H1 (cell line): ENCODE data around the gene ZFR. TPM values are rescaled to one million over a fixed set of nuclear protein-coding genes. Genes with fewer than 3 reads are reported as not detected.

Source experiments
- CTCF ChIA-PET: fragments of 300-600 bp; sonication (Branson Sonifier 250); formaldehyde crosslinking; loops from one replicate; lab custom pipeline; 2021; ENCODE audit not compliant: partially characterized antibody; lab: Charles Lee
- POLR2A ChIA-PET: fragments of 300-600 bp; sonication (Branson Sonifier 250); formaldehyde crosslinking; loops from one replicate; lab custom pipeline; 2021; ENCODE audit warnings: inconsistent platforms; ENCODE audit not compliant: partially characterized antibody; lab: Charles Lee
- DNase-seq, 2 experiments: peaks; one replicate each; pipeline versions ENCODE4 v3.0.0 to v3.0.0-alpha.2; 2010 to 2022; ENCODE audit warnings: low spot score in 2 of 2, low read depth in 1 of 2, mixed read lengths in 1 of 2
- FAIRE-seq: peaks from 2 replicates; lab custom pipeline; 2011; peaks lifted over from hg19 to GRCh38; lab: Jason Lieb, UNC
- H2AFZ ChIP-seq: 2 replicates; pipeline ENCODE4 v1.8.1; 2012; ENCODE audit warnings: low read length, inconsistent platforms
- H2AK5ac ChIP-seq: 2 replicates; pipeline ENCODE4 v1.6.1; 2013; ENCODE audit warnings: low read depth, low read length
- H2BK120ac ChIP-seq: replicated peaks from 2 replicates; pipeline ENCODE3; 2013; ENCODE audit warnings: low read depth, low read length, inconsistent platforms
- H2BK12ac ChIP-seq: 2 replicates; pipeline ENCODE4 v1.6.1; 2013; ENCODE audit warnings: low read depth, low read length
- H2BK15ac ChIP-seq: 2 replicates; pipeline ENCODE4 v1.6.1; 2013; ENCODE audit warnings: low read length
- H2BK20ac ChIP-seq: 2 replicates; pipeline ENCODE4 v1.6.1; 2013; ENCODE audit warnings: low read length
- H2BK5ac ChIP-seq: 2 replicates; pipeline ENCODE4 v1.6.1; 2013; ENCODE audit warnings: low read depth, low read length
- H3K14ac ChIP-seq: 2 replicates; pipeline ENCODE4 v1.6.1; 2013; ENCODE audit warnings: inconsistent platforms; ENCODE audit not compliant: insufficient read length
- H3K18ac ChIP-seq: 2 replicates; pipeline ENCODE4 v1.6.1; 2013; ENCODE audit warnings: low read length; ENCODE audit errors: extremely low read depth
- H3K23ac ChIP-seq: 2 replicates; pipeline ENCODE4 v1.6.1; 2013; ENCODE audit warnings: inconsistent platforms; ENCODE audit not compliant: insufficient read length
- H3K23me2 ChIP-seq: 2 replicates; pipeline ENCODE4 v1.6.1; 2013; ENCODE audit warnings: low read depth, low read length
- H3K27ac ChIP-seq: 2 replicates; pipeline ENCODE4 v1.6.1; 2011; ENCODE audit warnings: low read depth, low read length, inconsistent platforms
- H3K27me3 ChIP-seq, 4 experiments: replicated peaks in 1 of 4; 1 replicate in 1 of 4; 2 replicates in 3 of 4; pipeline versions ENCODE4 v1.6.1 to v1.8.1; 2011 to 2013; ENCODE audit warnings: low read length in 3 of 4, mild to moderate bottlenecking in 3 of 4, inconsistent platforms in 2 of 4, mixed read lengths in 2 of 4, moderate library complexity in 1 of 4; ENCODE audit not compliant: control insufficient read depth in 3 of 4, insufficient read depth in 3 of 4; ENCODE audit errors: extremely low read depth in 1 of 4
- H3K36me3 ChIP-seq, 4 experiments: 2 replicates each; pipeline versions ENCODE4 v1.6.1 to v1.8.1; 2011 to 2013; ENCODE audit warnings: mild to moderate bottlenecking in 4 of 4, low read length in 3 of 4, moderate library complexity in 2 of 4, control low read depth in 1 of 4, inconsistent platforms in 1 of 4; ENCODE audit not compliant: insufficient read depth in 4 of 4, control insufficient read depth in 2 of 4
- H3K4ac ChIP-seq: replicated peaks from 2 replicates; pipeline ENCODE3; 2013; ENCODE audit warnings: low read length, low read depth, mixed read lengths, inconsistent platforms; ENCODE audit not compliant: insufficient read length
- H3K4me1 ChIP-seq, 4 experiments: replicated peaks in 1 of 4; 1 replicate in 1 of 4; 2 replicates in 3 of 4; pipeline versions ENCODE4 v1.6.1 to v1.8.1; 2011 to 2013; ENCODE audit warnings: low read length in 3 of 4, inconsistent platforms in 2 of 4, mixed read lengths in 1 of 4; ENCODE audit not compliant: insufficient read depth in 4 of 4, control insufficient read depth in 3 of 4
- H3K4me2 ChIP-seq, 2 experiments: 2 replicates each; pipeline versions ENCODE4 v1.6.1 to v1.8.1; 2011 to 2013; ENCODE audit warnings: low read depth in 2 of 2, low read length in 2 of 2, control low read depth in 1 of 2, inconsistent platforms in 1 of 2, mild to moderate bottlenecking in 1 of 2; ENCODE audit not compliant: insufficient read depth in 1 of 2
- H3K4me3 ChIP-seq, 4 experiments: fragments of 200-600, 300-600 bp in 1 of 4; sonication (generic), shearing (Covaris generic), sonication (Bioruptor Twin) in 1 of 4; 2 replicates each; pipeline versions ENCODE4 v1.5.1 to v1.8.1; 2011 to 2016; ENCODE audit warnings: low read length in 4 of 4, low read depth in 3 of 4, control low read depth in 2 of 4, inconsistent platforms in 2 of 4, mild to moderate bottlenecking in 2 of 4, mixed read lengths in 1 of 4, moderate library complexity in 1 of 4; ENCODE audit not compliant: insufficient read depth in 2 of 4; ENCODE audit errors: extremely low read depth in 1 of 4
- H3K56ac ChIP-seq: replicated peaks from 2 replicates; pipeline ENCODE3; 2013; ENCODE audit warnings: low read depth, mild to moderate bottlenecking, mixed read lengths, low read length, inconsistent platforms; ENCODE audit not compliant: insufficient read length
- H3K79me1 ChIP-seq: 2 replicates; pipeline ENCODE4 v1.6.1; 2013; ENCODE audit warnings: low read depth, low read length, control low read depth
- H3K79me2 ChIP-seq, 2 experiments: 2 replicates each; pipeline versions ENCODE4 v1.6.1 to v1.8.1; 2012 to 2013; ENCODE audit warnings: low read length in 2 of 2, mild to moderate bottlenecking in 2 of 2, inconsistent platforms in 1 of 2; ENCODE audit not compliant: insufficient read depth in 2 of 2, control insufficient read depth in 1 of 2
- H3K9ac ChIP-seq, 4 experiments: replicated peaks in 1 of 4; 1 replicate in 1 of 4; 2 replicates in 3 of 4; pipeline versions ENCODE4 v1.6.1 to v1.8.1; 2011 to 2013; ENCODE audit warnings: low read depth in 3 of 4, low read length in 3 of 4, control low read depth in 2 of 4, mild to moderate bottlenecking in 2 of 4, moderate library complexity in 2 of 4, inconsistent platforms in 1 of 4; ENCODE audit errors: extremely low read depth in 1 of 4
- H3K9me3 ChIP-seq, 2 experiments: 2 replicates each; pipeline versions ENCODE4 v1.6.1 to v1.8.1; 2012 to 2013; ENCODE audit warnings: mild to moderate bottlenecking in 2 of 2, moderate library complexity in 2 of 2, control low read depth in 1 of 2, inconsistent platforms in 1 of 2, low read depth in 1 of 2, low read length in 1 of 2, mixed read lengths in 1 of 2; ENCODE audit not compliant: insufficient read depth in 2 of 2
- H4K20me1 ChIP-seq, 2 experiments: replicated peaks in 1 of 2; 2 replicates each; pipeline versions ENCODE3 to v1.8.1; 2011 to 2013; ENCODE audit warnings: inconsistent platforms in 2 of 2, low read length in 2 of 2, mild to moderate bottlenecking in 1 of 2; ENCODE audit not compliant: insufficient read depth in 2 of 2, control insufficient read depth in 1 of 2
- H4K5ac ChIP-seq: 2 replicates; pipeline ENCODE4 v1.6.1; 2013; ENCODE audit warnings: low read length, low read depth, mixed read lengths, inconsistent platforms; ENCODE audit not compliant: insufficient read length
- H4K8ac ChIP-seq: 2 replicates; pipeline ENCODE4 v1.8.0; 2013; ENCODE audit warnings: mild to moderate bottlenecking, moderate library complexity, low read length, inconsistent platforms; ENCODE audit not compliant: insufficient read depth; ENCODE audit errors: extremely low read depth
- H4K91ac ChIP-seq: replicated peaks from 2 replicates; pipeline ENCODE3; 2013; ENCODE audit warnings: low read length, mixed read lengths, inconsistent platforms; ENCODE audit not compliant: insufficient read length
- ASH2L ChIP-seq: fragments of 200-600, 300-600 bp; sonication (generic); IDR thresholded peaks from one replicate; pipeline ENCODE4 v1.7.1; 2017; ENCODE audit warnings: low read length
- CHD1 ChIP-seq: IDR thresholded peaks from 2 replicates; pipeline ENCODE4 v1.6.1; 2012; ENCODE audit warnings: low read depth, low read length, improper control_type of control experiment
- JUND ChIP-seq: IDR thresholded peaks from 2 replicates; pipeline ENCODE4 v1.6.1; 2011; ENCODE audit warnings: mild to moderate bottlenecking, improper control_type of control experiment, low read length
- NANOG ChIP-seq: IDR thresholded peaks from 2 replicates; pipeline ENCODE4 v1.6.1; 2011; ENCODE audit warnings: low read length, low read depth, mild to moderate bottlenecking, inconsistent platforms; ENCODE audit not compliant: insufficient read depth, poor library complexity, severe bottlenecking
- NRF1 ChIP-seq: IDR thresholded peaks from 2 replicates; pipeline ENCODE4 v1.6.1; 2011; ENCODE audit warnings: mild to moderate bottlenecking, low read depth, low read length, improper control_type of control experiment
- POLR2A ChIP-seq, 2 experiments: IDR thresholded peaks; 1 replicate in 1 of 2; 2 replicates in 1 of 2; pipeline ENCODE4 v1.6.1; 2011; ENCODE audit warnings: low read depth in 2 of 2, low read length in 2 of 2, mild to moderate bottlenecking in 2 of 2; ENCODE audit errors: control extremely low read depth in 1 of 2
- POU5F1 ChIP-seq: IDR thresholded peaks from 2 replicates; pipeline ENCODE4 v1.6.1; 2011; ENCODE audit warnings: low read depth, mild to moderate bottlenecking, low read length, moderate library complexity
- RAD21 ChIP-seq, 2 experiments: IDR thresholded peaks in 1 of 2; conservative IDR thresholded peaks in 1 of 2; 2 replicates each; pipeline ENCODE4 v1.6.1; 2011; ENCODE audit warnings: low read depth in 2 of 2, low read length in 2 of 2, improper control_type of control experiment in 1 of 2, inconsistent platforms in 1 of 2, mild to moderate bottlenecking in 1 of 2, moderate library complexity in 1 of 2
- SIN3A ChIP-seq, 2 experiments: IDR thresholded peaks in 1 of 2; conservative IDR thresholded peaks in 1 of 2; 2 replicates each; pipeline ENCODE4 v1.6.1; 2011 to 2012; ENCODE audit warnings: low read length in 2 of 2, improper control_type of control experiment in 1 of 2, low read depth in 1 of 2, mild to moderate bottlenecking in 1 of 2
- SP1 ChIP-seq: IDR thresholded peaks from 2 replicates; pipeline ENCODE4 v1.6.1; 2011; ENCODE audit warnings: low read depth, low read length
- SUZ12 ChIP-seq: fragments of 200-600 bp; sonication (generic); IDR thresholded peaks from 2 replicates; pipeline ENCODE4 v1.6.1; 2012; ENCODE audit warnings: mild to moderate bottlenecking, inconsistent platforms, low read length, moderate library complexity, mixed read lengths
- WGBS, 2 experiments: shearing (Covaris generic) in 1 of 2; methylation state at CpG; one replicate each; pipeline versions ENCODE4 v1.1.6 to v1.1.7; 2013 to 2015; ENCODE audit warnings: low lambda C conversion rate in 2 of 2, mixed read lengths in 2 of 2, inconsistent platforms in 1 of 2, low coverage in 1 of 2, missing lambda C conversion rate in 1 of 2; ENCODE audit not compliant: insufficient replicate concordance in 2 of 2, insufficient coverage in 1 of 2, insufficient read length in 1 of 2; ENCODE audit errors: extremely low coverage in 1 of 2, missing lambda C conversion rate in 1 of 2; 5-methylcytosine and 5-hydroxymethylcytosine counted together
- polyA plus RNA-seq, 7 experiments: library from polyadenylated mRNA; depleted of rRNA in 3 of 7; stranded (reverse) in 5 of 7; unstranded in 2 of 7; fragments of >200 nt in 5 of 7; fragments of 200-250 nt in 2 of 7; gene quantifications; 1 replicate in 5 of 7; 2 replicates in 1 of 7; 4 replicates in 1 of 7; pipeline versions ENCODE4 v1.2.1 to v1.2.3, GENCODE V29; 2011 to 2013; ENCODE audit warnings: missing spikeins in 2 of 7, mixed read lengths in 2 of 7
- total RNA-seq: library from RNA; stranded (reverse); fragmentation: NEBNext Ultra II Directional; extraction: Animal tissue kit (Norgen Biotek cat#: 25700); gene quantifications from 2 replicates; pipeline ENCODE4 v1.2.1, GENCODE V29; 2021
- TF ChIP-seq, protein P1 (sequence below): IDR thresholded peaks from 2 replicates; pipeline ENCODE4 v1.6.1; 2012; ENCODE audit warnings: inconsistent platforms

The ZFR gene
- total and polyA plus RNA-seq, 2 of the 8 experiments (the other 6 are each of a cell fraction or from before 2014, with no cell fraction given) = 68.8 to 92.7 TPM

DNA sequence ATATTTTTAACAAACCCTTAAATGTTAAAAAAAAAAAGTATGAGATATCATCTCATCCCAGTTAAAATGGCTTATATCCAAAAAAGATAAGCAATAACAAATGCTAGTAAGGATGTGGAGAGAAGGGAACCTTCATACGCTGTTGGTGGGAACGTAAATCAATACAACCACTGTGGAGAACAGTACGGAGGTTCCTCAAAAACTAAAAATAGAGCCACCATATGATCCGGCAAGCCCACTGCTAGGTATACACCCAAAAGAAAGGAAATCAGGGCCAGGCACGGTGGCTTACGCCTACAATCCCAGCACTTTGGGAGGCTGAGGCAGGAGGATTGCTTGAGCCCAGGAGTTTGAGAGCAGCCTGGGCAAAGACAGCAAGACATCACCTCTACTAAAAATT, 134.8 kb downstream of the ZFR start:
- H2AFZ ChIP-seq = no peak overlapping the region
- H3K23ac ChIP-seq = no peak overlapping the region
- no peak overlapping the region for H2BK20ac ChIP-seq
- peaks cover 30 to 75% of the 10 kb centered on the region in 2 experiments for H3K79me2 ChIP-seq
- POLR2A ChIA-PET = interaction anchor here (1.6 kb wide), 1 partner anchor 10 kb away, joined by 5 read pairs; no protein-coding TSS in a partner anchor
- no peaks in the 10 kb centered on the region; a peak in 2 of 8 replicates for H3K36me3 ChIP-seq
- H2BK12ac ChIP-seq = no peak overlapping the region
- H3K4ac ChIP-seq = no peak overlapping the region
- H4K91ac ChIP-seq = no peak overlapping the region
- H3K56ac ChIP-seq = no peak overlapping the region
- no peak overlapping the region for H3K4me3 ChIP-seq
- no peak overlapping the region for H4K5ac ChIP-seq
- H4K20me1 ChIP-seq = peaks cover 2 to 9% of the 10 kb centered on the region in 2 experiments
- no peak overlapping the region for H3K9ac ChIP-seq
- no peak overlapping the region; the same call in 1 of the 2 replicates for H2BK5ac ChIP-seq
- no peak overlapping the region for H3K18ac ChIP-seq
- DNase-seq (no peak), FAIRE-seq (no peak)
- H4K8ac ChIP-seq = no peak overlapping the region
- H2BK120ac ChIP-seq = no peak overlapping the region
- H2AK5ac ChIP-seq = no peak overlapping the region
- no peak overlapping the region for H3K14ac ChIP-seq
- H3K27ac ChIP-seq = no peak overlapping the region
- no peaks in the 10 kb centered on the region for H3K9me3 ChIP-seq
- H3K79me1 ChIP-seq = no peaks in the 10 kb centered on the region; the same call in 1 of the 2 replicates
- no peak overlapping the region for H2BK15ac ChIP-seq
- no peak for TF ChIP-seq NRF1
- TF ChIP-seq RAD21 (IDR thresholded peaks at IDR 0.05 in 1 of 2, conservative IDR thresholded peaks at IDR 0.05 in 1 of 2; ENCODE audit: low read depth in 2 of 2, low read length in 2 of 2) = no peak
- TF ChIP-seq SUZ12 = no peak
- TF ChIP-seq SIN3A (conservative IDR thresholded peaks at IDR 0.05 in 1 of 2, IDR thresholded peaks at IDR 0.05 in 1 of 2; ENCODE audit: low read depth in 1 of 2, low read length in 2 of 2) = no peak
- TF ChIP-seq SP1 = no peak
- no peak for TF ChIP-seq JUND
- TF ChIP-seq, protein P1, sequence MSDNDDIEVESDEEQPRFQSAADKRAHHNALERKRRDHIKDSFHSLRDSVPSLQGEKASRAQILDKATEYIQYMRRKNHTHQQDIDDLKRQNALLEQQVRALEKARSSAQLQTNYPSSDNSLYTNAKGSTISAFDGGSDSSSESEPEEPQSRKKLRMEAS = no peak
- no peak for TF ChIP-seq CHD1
- no peak for TF ChIP-seq POU5F1
- no peak for TF ChIP-seq POLR2A (IDR thresholded peaks at IDR 0.05; ENCODE audit: control extremely low read depth in 1 of 2, low read depth in 2 of 2, low read length in 2 of 2)
- no peak for TF ChIP-seq NANOG
- TF ChIP-seq ASH2L = no peak
- H3K23me2 ChIP-seq = peaks cover 5% of the 10 kb centered on the region
- peaks cover 0 to 8% (median 4%) of the 10 kb centered on the region in 4 experiments; a peak in 5 of 7 replicates for H3K4me1 ChIP-seq
- H3K27me3 ChIP-seq = no peaks in the 10 kb centered on the region
- H3K4me2 ChIP-seq = no peak overlapping the region
- CTCF ChIA-PET = interaction anchor here (1.0 to 1.4 kb wide), 3 partner anchors 9 to 79 kb away, joined by 3 to 4 read pairs (median 3); no protein-coding TSS in a partner anchor
- WGBS, 2 experiments = 88% methylated on average over 6 of the region's 6 CpGs; no CpG with 5 or more reads in 1 of the 2 experiments
